GM12891 (cell line): ENCODE data around the gene AUH.

Source experiments
- POLR2AphosphoS5 ChIP-seq: IDR thresholded peaks from 2 replicates; pipeline ENCODE4 v1.6.1; 2011; ENCODE audit warnings: low read depth, low read length, control low read depth
- TAF1 ChIP-seq: IDR thresholded peaks from 2 replicates; pipeline ENCODE4 v1.6.1; 2011; ENCODE audit warnings: low read depth, low read length, control low read depth

DNA sequence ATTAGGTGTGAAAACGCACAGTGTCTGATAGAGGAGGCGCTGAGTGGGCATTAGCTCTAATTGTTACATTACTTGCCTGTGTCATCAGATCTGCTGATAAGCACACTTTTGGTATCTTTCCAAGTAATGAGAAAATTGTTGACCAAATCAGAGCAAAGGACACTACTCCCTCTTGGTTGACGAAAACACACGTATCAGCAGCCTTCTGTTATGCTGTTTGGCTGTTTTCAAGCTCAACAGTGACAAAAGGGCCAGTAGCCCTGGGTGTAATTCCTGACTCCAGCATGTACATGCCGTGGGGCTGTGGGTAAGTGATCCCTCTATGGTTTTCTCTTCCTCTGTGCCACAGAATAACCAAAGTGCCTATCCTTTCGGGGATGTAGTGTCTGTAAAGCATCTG is 151.4 kb downstream of the AUH start:
- TF ChIP-seq POLR2AphosphoS5 (no peak), TAF1 (no peak)
